Jurkat, Clone E6-1 (cell line): Measurements from ENCODE around the gene MCCC2.
"Not testable (repeated sequence)": the region's sequence is repeated elsewhere in the genome, so short reads cannot be mapped to it uniquely, and the experiment has no call there.

ENCODE experiments used
- DNase-seq: peaks from one replicate; pipeline ENCODE4 v3.0.0-alpha.2; 2011; ENCODE audit warnings: low read depth, low spot score
- H3K4me3 ChIP-seq: 2 replicates; pipeline ENCODE4 v1.5.1; 2011; ENCODE audit warnings: mild to moderate bottlenecking, low read length, control low read depth, moderate library complexity

MCCC2 gene

GRCh38 chr5:71652349-71652748, 65.2 kb downstream of the MCCC2 start:
- DNase-seq = no peak
- no peak overlapping the region for H3K4me3 ChIP-seq

- no peak for DNase-seq
- no peak overlapping the region for H3K4me3 ChIP-seq
These were observed 65.8 kb downstream of the MCCC2 start for GRCh38 chr5:71652803-71653543.

GRCh38 chr5:71658916-71659662, 71.9 kb downstream of the MCCC2 start:
- peak; percentile 1 for DNase-seq
- H3K4me3 ChIP-seq = no peak overlapping the region

- DNase-seq = no peak
- no peak overlapping the region for H3K4me3 ChIP-seq
These were observed 75.2 kb downstream of the MCCC2 start for GRCh38 chr5:71662381-71662780.

GRCh38 chr5:71663191-71663969, 76.2 kb downstream of the MCCC2 start:
- H3K4me3 ChIP-seq = no peak overlapping the region
- no peak for DNase-seq

- H3K4me3 ChIP-seq, DNase-seq: not testable (repeated sequence)
These were observed 77.5 kb downstream of the MCCC2 start for GRCh38 chr5:71664615-71665014.

- no peak overlapping the region for H3K4me3 ChIP-seq
- DNase-seq = no peak
These were observed 79.2 kb downstream of the MCCC2 start for GRCh38 chr5:71666321-71666720.

- H3K4me3 ChIP-seq = no peak overlapping the region
- DNase-seq = no peak
These were observed 90.8 kb downstream of the MCCC2 start for GRCh38 chr5:71677977-71678376.

GRCh38 chr5:71679714-71680113, 92.6 kb downstream of the MCCC2 start:
- no peak for DNase-seq
- no peak overlapping the region for H3K4me3 ChIP-seq

- no peak for DNase-seq
- no peak overlapping the region for H3K4me3 ChIP-seq
These were observed 93.4 kb downstream of the MCCC2 start for GRCh38 chr5:71680510-71680909.

GRCh38 chr5:71681296-71681695, 94.2 kb downstream of the MCCC2 start:
- no peak for DNase-seq
- no peak overlapping the region for H3K4me3 ChIP-seq

- DNase-seq = no peak
- no peak overlapping the region for H3K4me3 ChIP-seq
These were observed 97.2 kb downstream of the MCCC2 start for GRCh38 chr5:71684309-71684708.

- DNase-seq = no peak
- H3K4me3 ChIP-seq = no peak overlapping the region
These were observed 106.8 kb downstream of the MCCC2 start for GRCh38 chr5:71693828-71694427.

GRCh38 chr5:71695071-71695470, 107.9 kb downstream of the MCCC2 start:
- no peak overlapping the region for H3K4me3 ChIP-seq
- no peak for DNase-seq

GRCh38 chr5:71695595-71695994, 108.5 kb downstream of the MCCC2 start:
- DNase-seq = no peak
- no peak overlapping the region for H3K4me3 ChIP-seq

GRCh38 chr5:71697967-71698366, 110.8 kb downstream of the MCCC2 start:
- DNase-seq = no peak
- no peak overlapping the region for H3K4me3 ChIP-seq

GRCh38 chr5:71699233-71699632, 112.1 kb downstream of the MCCC2 start:
- H3K4me3 ChIP-seq = no peak overlapping the region
- DNase-seq = no peak

GRCh38 chr5:71699751-71700150, 112.6 kb downstream of the MCCC2 start:
- no peak overlapping the region for H3K4me3 ChIP-seq
- no peak for DNase-seq

GRCh38 chr5:71700803-71701202, 113.7 kb downstream of the MCCC2 start:
- no peak overlapping the region for H3K4me3 ChIP-seq
- DNase-seq = no peak

GRCh38 chr5:71701407-71701806, 114.3 kb downstream of the MCCC2 start:
- H3K4me3 ChIP-seq = no peak overlapping the region
- DNase-seq = no peak
